Panc1 (cell line): Measurements from ENCODE around the gene NOS1.

Experiments used
- CTCF ChIP-seq: fragments of 450-650 bp; IDR thresholded peaks from 2 replicates; pipeline ENCODE4 v1.5.1; 2017; ENCODE audit warnings: mild to moderate bottlenecking
- POLR2AphosphoS5 ChIP-seq: IDR thresholded peaks from 2 replicates; pipeline ENCODE4 v1.6.1; 2012; ENCODE audit warnings: mild to moderate bottlenecking, low read depth, low read length, moderate library complexity

- TF ChIP-seq CTCF (no peak), POLR2AphosphoS5 (no peak)
Observed at GRCh38 chr12:117234441-117234840, 127.0 kb downstream of the NOS1 start.
